HepG2 (cell line): ENCODE measurements around the gene PEAK3. TPM values are rescaled to one million over a fixed set of nuclear protein-coding genes. Genes with fewer than 3 reads are reported as not detected.

Source experiments
- AFF4 ChIP-seq: sonication (generic); formaldehyde crosslinking; IDR thresholded peaks from 2 replicates; pipeline ENCODE4 v1.4.0; 2020; ENCODE audit warnings: missing genetic modification reagents
- ATF4 ChIP-seq, 2 experiments: fragments of 450-650 bp in 1 of 2; sonication (generic) in 1 of 2; formaldehyde crosslinking; IDR thresholded peaks; 2 replicates each; pipeline versions ENCODE4 v1.5.0 to v1.8.0; 2020 to 2022; ENCODE audit warnings: mild to moderate bottlenecking in 1 of 2, missing genetic modification reagents in 1 of 2
- ATF7 ChIP-seq, 2 experiments: fragments of 450-650 bp in 1 of 2; sonication (generic) in 1 of 2; formaldehyde crosslinking in 1 of 2; IDR thresholded peaks; 2 replicates each; pipeline versions ENCODE4 v1.4.0 to v1.6.1; 2016 to 2020; ENCODE audit warnings: antibody characterized with exemption in 1 of 2, mild to moderate bottlenecking in 1 of 2, missing genetic modification reagents in 1 of 2
- HDAC6 ChIP-seq: fragments of 200-600 bp; sonication (generic); IDR thresholded peaks from 2 replicates; pipeline ENCODE4 v1.7.0; 2017; ENCODE audit warnings: mild to moderate bottlenecking, antibody characterized with exemption, low read length, low read depth
- HMGXB3 ChIP-seq: sonication (generic); formaldehyde crosslinking; IDR thresholded peaks from 2 replicates; pipeline ENCODE4 v1.4.0; 2020; ENCODE audit warnings: missing genetic modification reagents, borderline replicate concordance
- RARG ChIP-seq: sonication (generic); formaldehyde crosslinking; IDR thresholded peaks from 2 replicates; pipeline ENCODE4 v1.4.0; 2020; ENCODE audit warnings: low read depth, mild to moderate bottlenecking, missing genetic modification reagents
- RBFOX2 ChIP-seq: fragments of 200-400 bp; formaldehyde crosslinking; IDR thresholded peaks from 2 replicates; pipeline ENCODE4 v1.6.1; 2017; ENCODE audit warnings: low read depth, mild to moderate bottlenecking, low read length
- RXRB ChIP-seq: IDR thresholded peaks from 2 replicates; pipeline ENCODE4 v1.6.1; 2016; ENCODE audit warnings: borderline replicate concordance, missing genetic modification reagents, missing compliant biosample characterization
- SP2 ChIP-seq: sonication (generic); formaldehyde crosslinking; IDR thresholded peaks from 2 replicates; pipeline ENCODE4 v1.5.1; 2020; ENCODE audit warnings: mild to moderate bottlenecking, missing genetic modification reagents
- SRSF9 ChIP-seq: fragments of 200-400 bp; formaldehyde crosslinking; IDR thresholded peaks from 2 replicates; pipeline ENCODE4 v1.6.1; 2018; ENCODE audit warnings: borderline replicate concordance, mild to moderate bottlenecking, low read depth, low read length; ENCODE audit not compliant: insufficient read depth, poor library complexity, severe bottlenecking
- STAT6 ChIP-seq: sonication (generic); formaldehyde crosslinking; IDR thresholded peaks from 2 replicates; pipeline ENCODE4 v1.4.0; 2020; ENCODE audit warnings: missing genetic modification reagents, mild to moderate bottlenecking, borderline replicate concordance
- YEATS2 ChIP-seq: sonication (generic); formaldehyde crosslinking; IDR thresholded peaks from 2 replicates; pipeline ENCODE4 v1.4.0; 2020; ENCODE audit warnings: missing genetic modification reagents, borderline replicate concordance
- ZNF597 ChIP-seq: sonication (generic); formaldehyde crosslinking; IDR thresholded peaks from 2 replicates; pipeline ENCODE4 v1.5.0; 2020; ENCODE audit warnings: missing genetic modification reagents
- polyA plus RNA-seq, 8 experiments: library from polyadenylated mRNA; depleted of rRNA in 3 of 8; stranded (reverse) in 7 of 8; unstranded in 1 of 8; fragments of >200 nt; fragmentation: Illumina TruSeq in 4 of 8; extraction: Trizol in 4 of 8; gene quantifications; 2 replicates each; pipeline versions ENCODE4 v1.2.1 to v1.2.3, GENCODE V29; 2011 to 2016; ENCODE audit warnings: low read depth in 4 of 8, missing spikeins in 1 of 8, mixed read lengths in 1 of 8; ENCODE audit not compliant: insufficient read depth in 1 of 8
- total RNA-seq, 5 experiments: library from RNA; depleted of rRNA; stranded (reverse); fragments of >200 nt; fragmentation: Illumina TruSeq; extraction: Trizol; gene quantifications; 2 replicates each; pipeline ENCODE4 v1.2.3, GENCODE V29; 2016; ENCODE audit warnings: low read depth in 1 of 5

Gene PEAK3
- total and polyA plus RNA-seq, 2 of the 13 experiments (the other 11 are each of a cell fraction or from before 2014, with no cell fraction given) = not detected

GRCh38 chr19:2236314-2237050 is 45.5 kb downstream of the PEAK3 start, which contains the start of the genes PLEKHJ1 and SF3A2 (continued):
- peak; percentile 91 for TF ChIP-seq HMGXB3 (CRISPR knock-in tag)
- 0 out of 2 replicates have a peak, but pooled peaks have one; percentile 74 for TF ChIP-seq AFF4
- no peak for TF ChIP-seq SRSF9
- TF ChIP-seq ATF7 (IDR thresholded peaks at IDR 0.05) = no peak
- TF ChIP-seq ATF7 (CRISPR knock-in tag; IDR thresholded peaks at IDR 0.05) = peak; percentile 82
- peak in 1 of 2 experiments; percentile 65; a peak in 2 of 4 replicates for TF ChIP-seq ATF4 (CRISPR knock-in tag; IDR thresholded peaks at IDR 0.05)
- TF ChIP-seq RARG (CRISPR knock-in tag) = 0 out of 2 replicates have a peak, but pooled peaks have one; percentile 9
- TF ChIP-seq STAT6 (CRISPR knock-in tag) = no peak
- peak; percentile 93 for TF ChIP-seq YEATS2
- TF ChIP-seq RXRB = peak; percentile 73
- TF ChIP-seq HDAC6 = no peak
- 0 out of 2 replicates have a peak, but pooled peaks have one; percentile 87 for TF ChIP-seq ZNF597 (CRISPR knock-in tag)
- peak; percentile 77 for TF ChIP-seq SP2 (CRISPR knock-in tag)
- peak; percentile 91 for TF ChIP-seq RBFOX2
